Measurements from ENCODE around the gene LRRC4B. TPM values are rescaled to one million over a fixed set of nuclear protein-coding genes. Genes with fewer than 3 reads are reported as not detected.
A peak's percentile ranks its signal among the peaks of the same experiment; 100 is the strongest.

Gene LRRC4B
- total RNA-seq, 1 experiment from 2014 or later: not detected

DNA sequence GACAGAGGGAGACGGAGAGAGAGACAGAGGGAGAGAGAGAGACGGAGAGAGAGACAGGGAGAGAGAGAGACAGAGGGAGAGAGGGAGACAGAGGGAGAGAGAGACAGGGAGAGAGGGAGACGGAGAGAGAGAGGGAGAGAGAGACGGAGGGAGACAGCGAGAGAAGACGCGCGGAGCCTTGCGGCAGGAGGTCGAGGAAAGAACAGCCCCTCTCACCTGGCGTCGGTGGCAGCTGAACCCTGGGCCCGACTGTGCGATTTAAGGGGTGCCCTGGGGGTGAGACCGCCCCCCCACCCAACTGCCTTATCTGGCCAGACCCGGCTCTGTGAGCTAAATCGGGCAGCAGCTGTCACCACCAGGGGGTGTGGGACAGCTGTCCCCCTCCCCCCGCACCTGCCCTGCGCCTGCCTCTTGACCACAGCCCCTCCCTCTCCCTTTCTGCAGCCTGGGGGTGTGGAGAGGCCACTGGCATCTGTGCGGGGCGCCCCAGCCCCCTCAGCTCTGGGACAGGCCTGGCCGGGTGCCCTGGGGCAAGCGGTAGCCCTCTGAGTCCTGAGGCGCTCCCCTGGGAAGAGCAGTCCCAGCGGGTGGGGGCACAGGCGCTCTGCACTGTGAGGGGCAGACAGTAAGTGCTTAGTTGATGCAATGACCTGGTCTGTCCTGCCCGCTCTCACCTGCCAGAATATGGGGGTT is 68.0 kb downstream of the LRRC4B start:
- H3K27ac Mint-ChIP-seq (ENCODE audit: unreplicated experiment): no peak overlapping the region
- no peak overlapping the region for H3K4me3 Mint-ChIP-seq (ENCODE audit: low read depth, unreplicated experiment)
- H3K27me3 Mint-ChIP-seq (ENCODE audit: unreplicated experiment): no peaks in the 10 kb centered on the region
- CTCF ChIA-PET: interaction anchor here (0.8 kb wide), 1 partner anchor 11 kb away, joined by 3 read pairs; the partner anchor contains the start of gene JOSD2
- no peaks in the 10 kb centered on the region for H3K4me1 Mint-ChIP-seq (ENCODE audit: low read depth, unreplicated experiment)
- peak; percentile 44 for DNase-seq
- H3K36me3 Mint-ChIP-seq (ENCODE audit: insufficient read depth, unreplicated experiment): no peaks in the 10 kb centered on the region
- TF ChIP-seq, protein P1, sequence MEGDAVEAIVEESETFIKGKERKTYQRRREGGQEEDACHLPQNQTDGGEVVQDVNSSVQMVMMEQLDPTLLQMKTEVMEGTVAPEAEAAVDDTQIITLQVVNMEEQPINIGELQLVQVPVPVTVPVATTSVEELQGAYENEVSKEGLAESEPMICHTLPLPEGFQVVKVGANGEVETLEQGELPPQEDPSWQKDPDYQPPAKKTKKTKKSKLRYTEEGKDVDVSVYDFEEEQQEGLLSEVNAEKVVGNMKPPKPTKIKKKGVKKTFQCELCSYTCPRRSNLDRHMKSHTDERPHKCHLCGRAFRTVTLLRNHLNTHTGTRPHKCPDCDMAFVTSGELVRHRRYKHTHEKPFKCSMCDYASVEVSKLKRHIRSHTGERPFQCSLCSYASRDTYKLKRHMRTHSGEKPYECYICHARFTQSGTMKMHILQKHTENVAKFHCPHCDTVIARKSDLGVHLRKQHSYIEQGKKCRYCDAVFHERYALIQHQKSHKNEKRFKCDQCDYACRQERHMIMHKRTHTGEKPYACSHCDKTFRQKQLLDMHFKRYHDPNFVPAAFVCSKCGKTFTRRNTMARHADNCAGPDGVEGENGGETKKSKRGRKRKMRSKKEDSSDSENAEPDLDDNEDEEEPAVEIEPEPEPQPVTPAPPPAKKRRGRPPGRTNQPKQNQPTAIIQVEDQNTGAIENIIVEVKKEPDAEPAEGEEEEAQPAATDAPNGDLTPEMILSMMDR (IDR thresholded peaks at IDR 0.05; ENCODE audit: unreplicated experiment): peak; percentile 30
- intact Hi-C loops (cut with micrococcal nuclease; ENCODE audit: unreplicated experiment): no loop called here
- no TSS peak for BruUV-seq (replicated peaks)
- H3K9me3 Mint-ChIP-seq (ENCODE audit: low read depth, unreplicated experiment): no peaks in the 10 kb centered on the region

DNA sequence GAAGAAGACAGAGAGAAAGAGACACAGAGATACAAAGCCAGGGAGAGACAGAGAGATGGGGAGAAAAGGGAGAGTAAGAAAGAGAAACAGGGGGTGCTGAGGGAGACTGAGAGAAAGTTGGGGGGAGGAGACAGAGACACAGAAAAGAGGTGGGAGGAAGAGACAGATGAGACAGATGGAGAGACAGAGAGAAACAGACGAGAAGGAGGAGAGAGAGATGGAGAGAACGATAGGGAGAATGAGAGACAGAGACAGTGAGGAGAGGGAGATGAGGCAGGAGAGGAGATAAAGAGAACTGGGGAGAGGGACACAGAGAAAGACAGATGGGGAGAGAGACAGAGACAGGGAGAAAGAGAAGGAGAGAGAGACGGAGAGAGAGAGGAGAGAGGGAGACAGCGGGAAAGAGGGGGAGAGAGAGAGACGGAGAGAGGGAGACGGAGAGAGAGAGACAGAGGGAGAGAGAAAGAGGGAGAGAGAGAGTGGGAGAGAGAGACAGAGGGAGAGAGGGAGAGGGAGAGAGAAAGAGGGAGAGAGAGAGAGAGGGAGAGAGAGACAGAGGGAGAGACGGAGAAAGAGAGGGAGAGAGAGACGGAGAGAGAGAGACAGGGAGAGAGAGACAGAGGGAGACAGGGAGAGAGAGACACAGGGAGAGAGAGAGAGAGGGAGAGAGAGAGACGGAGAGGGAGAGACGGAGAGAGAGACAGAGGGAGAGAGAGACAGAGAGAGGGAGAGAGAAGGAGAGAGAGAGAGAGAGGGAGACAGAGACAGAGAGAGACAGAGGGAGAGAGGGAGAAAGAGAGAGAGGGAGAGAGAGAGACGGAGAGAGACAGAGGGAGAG is 69.8 kb downstream of the LRRC4B start:
- no peak for DNase-seq
- TF ChIP-seq, protein P1 (IDR thresholded peaks at IDR 0.05; ENCODE audit: unreplicated experiment): no peak
- Mint-ChIP-seq H3K9me3 (ENCODE audit: low read depth, unreplicated experiment) (no peaks in the 10 kb centered on the region), H3K4me3 (ENCODE audit: low read depth, unreplicated experiment) (no peak overlapping the region), H3K36me3 (ENCODE audit: insufficient read depth, unreplicated experiment) (no peaks in the 10 kb centered on the region), H3K27me3 (ENCODE audit: unreplicated experiment) (no peaks in the 10 kb centered on the region), H3K4me1 (ENCODE audit: low read depth, unreplicated experiment) (no peaks in the 10 kb centered on the region), H3K27ac (ENCODE audit: unreplicated experiment) (no peak overlapping the region)
- CTCF ChIA-PET: no interaction called here
- intact Hi-C loops (cut with micrococcal nuclease; ENCODE audit: unreplicated experiment): no loop called here
- no TSS peak for BruUV-seq (replicated peaks)

DNA sequence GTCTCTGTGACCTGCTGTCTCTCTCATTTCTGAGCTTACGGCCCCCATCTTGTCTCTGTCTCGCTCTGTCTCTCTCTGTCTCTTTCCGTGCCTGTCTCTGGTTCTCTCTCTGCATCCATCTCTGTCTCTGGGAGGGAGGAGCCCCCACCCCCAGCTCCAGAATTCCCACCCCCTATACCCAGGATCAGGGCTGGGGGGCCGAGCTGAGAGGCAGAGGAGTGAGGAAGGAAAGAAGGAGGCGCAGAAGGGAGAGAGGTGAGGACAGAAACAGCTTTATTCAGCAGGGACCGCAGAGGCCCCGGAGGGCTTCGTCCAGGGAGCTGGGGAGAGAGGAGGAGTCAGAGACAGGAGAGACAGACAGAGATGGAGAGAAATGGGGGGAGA is 71.2 kb downstream of the LRRC4B start:
- DNase-seq: no peak
- TF ChIP-seq, protein P1 (IDR thresholded peaks at IDR 0.05; ENCODE audit: unreplicated experiment): no peak
- Mint-ChIP-seq H3K27ac (ENCODE audit: unreplicated experiment) (no peak overlapping the region), H3K9me3 (ENCODE audit: low read depth, unreplicated experiment) (no peaks in the 10 kb centered on the region), H3K4me3 (ENCODE audit: low read depth, unreplicated experiment) (no peak overlapping the region), H3K4me1 (ENCODE audit: low read depth, unreplicated experiment) (peaks cover 3% of the 10 kb centered on the region), H3K36me3 (ENCODE audit: insufficient read depth, unreplicated experiment) (peaks cover 4% of the 10 kb centered on the region), H3K27me3 (ENCODE audit: unreplicated experiment) (peaks cover 9% of the 10 kb centered on the region)
- CTCF ChIA-PET: interaction anchor here (0.5 kb wide), 1 partner anchor 345 kb away, joined by 3 read pairs; no protein-coding TSS in a partner anchor
- intact Hi-C loops (cut with micrococcal nuclease; ENCODE audit: unreplicated experiment): no loop called here
- no TSS peak for BruUV-seq (replicated peaks)

DNA sequence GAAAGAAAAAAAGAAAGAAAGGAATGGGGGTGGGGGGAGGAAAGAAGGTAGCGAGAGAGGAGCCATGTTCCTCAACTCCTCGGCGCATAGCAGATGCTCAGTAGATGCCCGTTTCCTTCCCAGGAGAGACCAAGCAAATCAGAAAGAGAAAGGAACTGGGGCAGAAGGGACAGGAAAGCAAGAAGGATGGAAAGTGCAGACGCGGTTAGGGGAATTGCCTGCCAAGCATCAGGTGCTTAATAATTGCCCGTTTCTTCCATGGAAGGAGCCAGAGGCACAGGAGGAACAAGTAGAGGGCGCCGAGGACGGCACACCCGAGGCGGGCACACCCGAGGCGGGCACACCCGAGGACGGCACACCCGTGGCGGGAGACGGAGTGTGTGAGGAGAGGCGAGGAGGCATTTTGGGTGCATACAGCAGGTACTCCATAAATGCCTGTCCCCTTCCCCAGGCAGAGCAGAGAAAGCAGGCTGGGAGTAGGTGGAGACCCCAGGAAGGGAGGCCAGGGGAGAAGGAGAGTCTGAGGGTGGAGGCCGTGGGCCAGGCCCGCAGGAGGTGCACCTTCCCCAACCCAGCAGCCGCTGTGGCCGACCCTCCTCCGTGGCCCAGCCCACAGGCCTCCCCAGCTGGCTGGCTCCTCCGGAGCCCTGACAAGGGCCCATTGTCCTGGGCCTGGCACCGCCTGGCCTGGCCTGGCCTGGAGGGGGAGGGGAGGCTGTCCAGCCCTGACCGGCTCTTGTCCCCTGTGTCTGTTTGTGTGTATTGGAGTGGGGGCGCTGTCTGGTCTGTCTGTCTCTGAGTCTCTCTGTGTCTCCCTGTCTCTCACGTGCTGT is 71.8 kb downstream of the LRRC4B start:
- H3K27ac Mint-ChIP-seq (ENCODE audit: unreplicated experiment): no peak overlapping the region
- CTCF ChIA-PET: interaction anchor here (0.5 kb wide), 1 partner anchor 229 kb away, joined by 3 read pairs; no protein-coding TSS in a partner anchor
- intact Hi-C loops (cut with micrococcal nuclease; ENCODE audit: unreplicated experiment): no loop called here
- peaks cover 9% of the 10 kb centered on the region for H3K4me1 Mint-ChIP-seq (ENCODE audit: low read depth, unreplicated experiment)
- peaks cover 8% of the 10 kb centered on the region for H3K36me3 Mint-ChIP-seq (ENCODE audit: insufficient read depth, unreplicated experiment)
- TF ChIP-seq, protein P1 (IDR thresholded peaks at IDR 0.05; ENCODE audit: unreplicated experiment): no peak
- no peak overlapping the region for H3K4me3 Mint-ChIP-seq (ENCODE audit: low read depth, unreplicated experiment)
- no peaks in the 10 kb centered on the region for H3K9me3 Mint-ChIP-seq (ENCODE audit: low read depth, unreplicated experiment)
- no TSS peak for BruUV-seq (replicated peaks)
- DNase-seq: peak; percentile 85
- H3K27me3 Mint-ChIP-seq (ENCODE audit: unreplicated experiment): peaks cover 15% of the 10 kb centered on the region

Measured in Calu3 (cell line).